Measurements from ENCODE around the gene GMDS. TPM values are rescaled to one million over a fixed set of nuclear protein-coding genes. Genes with fewer than 3 reads are reported as not detected.

Gene GMDS
- total and polyA plus RNA-seq, 11 donors, result 4.5 to 10.7 (median 7.0) TPM

GRCh38 chr6:1605004-1605892 lies 640.2 kb downstream of the GMDS start:
- DNase-seq (peak in 1 of 5 donors; percentile 29), ATAC-seq (peak in 1 of 4 donors; percentile 2)
- Histone ChIP-seq H3K27me3 (peaks cover 33 to 89% (median 70%) of the 10 kb centered on the region in 9 donors), H3K9me3 (no peaks in the 10 kb centered on the region), H3K4me1 (peaks cover 0 to 35% (median 13%) of the 10 kb centered on the region in 12 donors), H3K36me3 (no peaks in the 10 kb centered on the region), H3K4me3 (peak overlapping the region in 11 of 12 donors; percentile 27 to 66 (median 55)), H3K27ac (no peak overlapping the region)
- WGBS, 4 donors, result 12 to 41% (median 22%) methylated on average over 45 to 65 of the region's 65 CpGs
- TF ChIP-seq CTCF (IDR thresholded peaks at IDR 0.05) (no peak), POLR2A (IDR thresholded peaks at IDR 0.05) (no peak)
- intact Hi-C loops (cut with DNase I), result loop anchor here in 9 of 10 donors (2.0 to 10.0 kb wide), 12 partner anchors 82 to 1092 kb away; no protein-coding TSS in a partner anchor

DNA sequence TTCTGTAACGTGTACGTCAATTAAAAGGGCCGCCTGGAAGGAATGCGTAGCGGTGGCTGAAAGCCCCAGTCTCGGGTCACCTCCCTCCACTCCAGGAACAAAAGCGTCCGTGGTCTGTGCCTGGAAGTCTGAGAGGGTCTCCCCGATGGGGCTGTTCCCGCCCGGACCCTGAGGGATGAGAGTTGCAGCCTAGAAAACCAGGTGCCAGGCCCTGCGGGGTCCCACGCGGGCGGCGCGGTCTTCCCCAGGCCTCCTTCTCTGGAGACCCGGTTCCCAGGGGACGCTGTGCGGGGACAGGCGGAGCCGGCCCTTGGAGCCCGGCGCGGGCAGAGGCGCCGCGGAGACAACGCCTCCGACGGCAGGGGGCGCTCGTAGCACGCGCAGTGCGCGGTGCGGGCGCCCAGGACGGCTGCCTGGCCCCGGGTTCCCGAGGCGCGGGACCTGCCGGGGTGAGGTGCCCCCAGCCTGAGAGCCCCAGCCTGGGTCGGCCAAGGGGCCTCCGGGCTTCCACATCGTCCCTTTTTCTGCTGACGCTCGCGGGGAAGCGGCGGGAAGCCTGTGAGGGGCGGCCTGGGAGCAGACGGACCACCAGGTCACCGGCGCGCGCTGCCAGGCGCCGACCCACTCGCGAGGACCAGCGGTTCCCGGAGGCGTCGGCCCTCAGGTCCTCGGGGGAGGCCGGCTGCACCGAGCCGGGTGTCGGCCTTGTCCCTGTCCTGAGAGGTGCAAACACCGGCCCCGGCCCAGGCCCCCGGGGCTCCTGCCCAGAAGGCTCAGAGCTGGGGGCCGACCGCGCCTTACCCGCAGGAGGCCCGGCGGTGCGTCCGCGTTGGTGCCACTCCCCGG lies 641.0 kb downstream of the GMDS start:
- intact Hi-C loops (cut with DNase I), result loop anchor here (1.0 to 10.0 kb wide), 20 partner anchors 83 to 1098 kb away; no protein-coding TSS in a partner anchor
- TF ChIP-seq CTCF (IDR thresholded peaks at IDR 0.05) (peak; percentile 88 to 100 (median 98)), POLR2A (IDR thresholded peaks at IDR 0.05) (no peak)
- Histone ChIP-seq H3K4me1 (peaks cover 0 to 35% (median 13%) of the 10 kb centered on the region in 12 donors), H3K9me3 (no peaks in the 10 kb centered on the region), H3K36me3 (no peaks in the 10 kb centered on the region), H3K27ac (no peak overlapping the region), H3K27me3 (peaks cover 33 to 94% (median 70%) of the 10 kb centered on the region in 9 donors), H3K4me3 (peak overlapping the region; percentile 12 to 66 (median 54))
- WGBS, 4 donors, result 1 to 4% (median 3%) methylated on average over 19 to 85 of the region's 85 CpGs
- ATAC-seq (peak; percentile 73 to 95 (median 88)), DNase-seq (peak in 4 of 5 donors; percentile 67 to 89 (median 75))

GRCh38 chr6:1603708-1604107 lies 641.7 kb downstream of the GMDS start:
- peaks cover 0 to 34% (median 11%) of the 10 kb centered on the region in 12 donors for H3K4me1 ChIP-seq
- intact Hi-C loops (cut with DNase I), result loop anchor here (1.0 to 10.0 kb wide), 18 partner anchors 431 to 1099 kb away; no protein-coding TSS in a partner anchor
- no peak overlapping the region for H3K4me3 ChIP-seq
- DNase-seq (no peak), ATAC-seq (no peak)
- 79 to 87% (median 84%) methylated on average over 15 of the region's 15 CpGs for WGBS, 4 donors
- H3K27me3 ChIP-seq, result peaks cover 33 to 88% (median 64%) of the 10 kb centered on the region in 9 donors
- TF ChIP-seq POLR2A (IDR thresholded peaks at IDR 0.05) (no peak), CTCF (IDR thresholded peaks at IDR 0.05) (no peak)
- H3K9me3 ChIP-seq, result no peaks in the 10 kb centered on the region
- H3K36me3 ChIP-seq, result no peaks in the 10 kb centered on the region
- no peak overlapping the region for H3K27ac ChIP-seq

All from heart left ventricle (tissue), 16 donors.